ENCODE data around the gene PPP2R5C.

PPP2R5C gene

DNA sequence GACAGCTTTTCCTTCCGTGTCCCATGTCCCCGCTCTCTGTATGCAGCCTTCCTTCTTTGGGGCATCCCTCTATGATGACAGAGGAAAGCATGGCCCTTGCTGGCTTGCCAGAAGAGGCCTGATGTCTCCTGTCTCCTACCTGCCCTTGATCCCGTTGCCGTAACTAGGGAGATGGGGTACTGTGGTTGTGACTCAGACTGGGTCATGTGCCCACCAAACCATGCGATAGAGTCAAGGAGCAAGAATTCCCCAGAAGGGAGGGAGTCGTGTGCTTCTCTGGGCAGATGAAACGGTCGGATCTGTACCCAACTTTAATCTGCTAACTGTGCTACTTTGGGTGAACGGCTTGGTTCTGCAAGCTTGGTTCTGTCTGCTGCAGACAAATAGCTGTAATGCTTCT is 103.8 kb downstream of the PPP2R5C start:
- H3K27ac ChIP-seq = no peak overlapping the region
- TF ChIP-seq CTCF (conservative IDR thresholded peaks at IDR 0.05) = no peak

DNA sequence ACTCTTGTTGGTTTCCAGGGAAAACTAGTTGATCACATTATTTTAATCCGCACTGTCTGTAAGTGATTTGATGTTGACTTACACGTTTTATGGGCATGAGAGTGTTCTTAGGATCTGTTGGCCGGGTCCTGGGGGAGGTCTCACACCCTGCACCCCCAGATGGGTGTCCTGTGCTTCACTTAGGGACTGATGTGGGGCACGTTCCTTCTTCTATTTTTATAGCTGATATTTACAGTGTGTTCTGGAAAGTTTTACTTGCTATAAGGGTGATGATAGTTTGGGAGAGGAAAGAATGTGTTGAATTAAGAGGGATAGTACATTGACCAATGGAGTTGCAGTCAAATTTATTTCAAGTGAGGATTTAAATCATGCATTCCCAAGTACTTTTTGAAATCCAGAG is 106.3 kb downstream of the PPP2R5C start:
- TF ChIP-seq CTCF (conservative IDR thresholded peaks at IDR 0.05) = no peak
- no peak overlapping the region for H3K27ac ChIP-seq

GRCh38 chr14:101869217-101869616 is 107.7 kb downstream of the PPP2R5C start:
- no peak overlapping the region for H3K27ac ChIP-seq
- TF ChIP-seq CTCF (conservative IDR thresholded peaks at IDR 0.05) = no peak

DNA sequence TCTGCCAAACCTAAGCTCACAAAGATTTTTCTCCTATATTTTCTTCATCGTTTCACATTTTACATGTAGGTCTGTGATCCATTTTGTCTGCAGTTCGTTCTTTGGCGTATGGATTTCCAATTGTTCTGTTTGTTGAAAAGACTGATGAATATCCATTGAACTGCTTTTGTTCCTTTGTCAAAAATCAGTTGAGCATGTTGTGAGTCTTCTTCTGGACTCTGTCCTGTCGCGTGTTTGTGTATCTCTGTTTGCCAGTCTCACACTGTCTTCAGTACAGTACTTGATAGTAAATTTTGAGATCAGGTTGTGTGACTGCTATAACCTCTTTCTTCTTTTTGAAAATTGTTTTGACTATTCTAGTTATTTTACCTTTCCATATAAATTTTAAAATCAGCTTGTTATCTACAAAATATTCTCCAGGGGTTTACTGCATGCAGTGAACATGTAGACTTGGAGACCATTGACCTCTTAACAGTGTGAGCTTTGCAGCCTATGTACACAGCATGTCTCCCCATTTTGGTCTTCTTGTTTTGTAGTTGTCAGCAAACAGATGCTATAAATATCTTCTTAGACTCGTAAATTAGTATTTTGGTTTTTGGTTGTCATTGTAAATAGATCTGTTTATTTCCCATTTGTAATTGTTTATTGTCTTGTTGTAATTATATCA is 108.9 kb downstream of the PPP2R5C start:
- H3K27ac ChIP-seq = no peak overlapping the region
- no peak for TF ChIP-seq CTCF (conservative IDR thresholded peaks at IDR 0.05)

GRCh38 chr14:101872346-101872745 is 110.8 kb downstream of the PPP2R5C start:
- no peak for TF ChIP-seq CTCF (conservative IDR thresholded peaks at IDR 0.05)
- no peak overlapping the region for H3K27ac ChIP-seq

DNA sequence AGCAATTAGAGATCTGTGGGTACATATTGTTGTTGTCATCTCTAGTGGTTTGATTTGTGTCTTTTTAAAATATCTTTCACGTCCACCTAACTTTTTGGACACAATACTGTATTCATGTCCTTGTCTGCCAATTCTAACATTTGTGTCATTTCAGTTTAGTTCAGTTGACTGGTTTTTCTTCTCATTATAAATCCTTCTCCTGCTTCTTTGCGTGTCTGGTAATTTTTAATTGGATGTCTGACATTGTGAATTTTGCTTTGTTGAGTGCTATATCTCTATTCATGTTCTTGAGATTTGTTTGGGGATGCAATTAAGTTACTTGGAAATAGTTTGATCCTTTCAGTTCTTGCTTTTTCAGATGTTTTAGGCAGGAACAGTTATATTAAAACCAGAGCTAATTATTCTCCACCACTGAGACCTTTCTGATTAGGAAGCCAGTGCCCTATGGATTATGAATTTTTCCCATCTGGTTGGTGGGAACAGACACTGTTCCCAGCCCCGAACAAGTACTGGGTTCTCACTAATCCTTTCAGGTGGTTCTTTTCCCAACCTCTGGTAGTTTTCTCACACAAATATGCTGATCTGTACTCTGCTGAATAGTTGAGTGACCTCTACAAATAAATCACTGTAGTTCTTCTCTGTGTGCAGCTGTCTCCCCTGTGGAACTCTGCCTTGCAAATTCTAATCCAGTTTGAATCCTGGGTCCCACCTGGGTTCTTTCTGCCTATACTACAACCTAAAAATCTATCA is 111.7 kb downstream of the PPP2R5C start:
- no peak overlapping the region for H3K27ac ChIP-seq
- TF ChIP-seq CTCF (conservative IDR thresholded peaks at IDR 0.05) = no peak

DNA sequence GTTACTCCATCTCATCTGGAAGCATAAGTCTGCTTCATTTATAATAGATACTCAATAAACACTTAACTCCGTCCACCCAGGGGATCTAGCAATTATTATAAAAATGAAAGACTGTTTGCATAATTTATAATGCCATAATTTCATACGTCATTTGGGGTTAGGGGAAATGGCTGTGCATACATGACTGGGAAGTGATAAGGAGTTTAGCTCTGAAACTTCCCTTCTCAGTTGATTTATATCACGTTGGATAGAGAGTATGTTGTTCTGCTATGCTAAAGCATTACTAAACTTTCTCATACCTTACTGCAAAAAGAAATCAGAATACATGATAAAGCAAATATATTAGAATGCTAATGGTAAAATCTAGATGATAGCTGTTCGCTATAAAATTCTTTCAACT is 112.5 kb downstream of the PPP2R5C start:
- TF ChIP-seq CTCF (conservative IDR thresholded peaks at IDR 0.05) = no peak
- H3K27ac ChIP-seq = no peak overlapping the region
